ENCODE results near the gene FHL2. TPM values are rescaled to one million over a fixed set of nuclear protein-coding genes. Genes with fewer than 3 reads are reported as not detected.

The FHL2 gene
- total and polyA plus RNA-seq, 2 donors (not counting 3 experiments of a cell fraction or from before 2014, with no cell fraction given), result 197 to 491 TPM

DNA sequence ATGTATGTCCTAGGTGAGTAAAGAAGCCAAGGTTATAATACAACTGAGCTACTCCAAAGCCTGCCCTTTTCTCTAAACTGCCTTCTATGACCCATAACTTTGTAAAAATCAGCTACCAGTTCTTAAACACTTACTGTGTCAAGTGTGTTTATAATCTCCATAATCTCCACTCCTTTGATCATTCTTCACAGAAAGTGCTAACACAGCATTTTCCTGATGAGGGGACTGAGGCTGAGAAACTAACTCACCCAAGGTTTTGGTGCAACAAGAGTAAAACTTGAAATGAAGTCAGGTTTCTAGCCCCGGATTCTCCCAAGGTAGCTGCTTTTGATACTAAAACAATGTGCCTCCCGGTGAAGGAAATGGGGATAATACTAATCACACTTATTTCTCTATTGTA lies 63.4 kb downstream of the FHL2 start:
- no TSS peak for BruUV-seq (replicated peaks)
- POLR2A ChIA-PET, result no interaction called here
- Histone ChIP-seq H3K27ac (ENCODE audit: insufficient read depth, low read depth, low read length) (no peak overlapping the region), H3K4me3 (replicated peaks in 1 of 3; ENCODE audit: insufficient read depth in 1 of 3, low read depth in 1 of 3, low read length in 3 of 3) (no peak overlapping the region), H3K36me3 (ENCODE audit: control insufficient read depth in 2 of 2, extremely low read depth in 1 of 2, insufficient read depth in 2 of 2, low read length in 2 of 2) (peaks cover 2% of the 10 kb centered on the region in 2 experiments), H3K27me3 (ENCODE audit: control insufficient read depth in 2 of 2, insufficient read depth in 2 of 2, low read length in 2 of 2) (no peaks in the 10 kb centered on the region), H3K4me1 (ENCODE audit: control insufficient read depth, extremely low read depth, insufficient read depth, low read length) (peaks cover 22% of the 10 kb centered on the region), H3K9me1 (replicated peaks; ENCODE audit: control insufficient read depth, extremely low read depth, insufficient read depth, low read length) (no peaks in the 10 kb centered on the region), H3K79me2 (ENCODE audit: control insufficient read depth, insufficient read depth, low read length) (peaks cover 31% of the 10 kb centered on the region), H3K9ac (replicated peaks; ENCODE audit: extremely low read depth, insufficient read depth, low read length) (no peak overlapping the region), H2AFZ (ENCODE audit: low read depth, low read length) (no peak overlapping the region), H3K9me3 (replicated peaks; ENCODE audit: control insufficient read depth, insufficient read depth, low read length) (no peaks in the 10 kb centered on the region), H4K20me1 (replicated peaks; ENCODE audit: control insufficient read depth, extremely low read depth, insufficient read depth, low read length) (no peaks in the 10 kb centered on the region), H3K4me2 (ENCODE audit: insufficient read depth, low read length) (no peak overlapping the region)
- dilution Hi-C loops (cut with MboI; ENCODE audit: extremely low pct_ligation_motif_present, low sequenced_read_pairs) (no loop called here), intact Hi-C loops (cut with micrococcal nuclease) (no loop called here)
- FAIRE-seq, result no peak
- DNase-seq (ENCODE audit: low read depth, low spot score), result no peak
- TF ChIP-seq POLR2AphosphoS5 (IDR thresholded peaks at IDR 0.05; ENCODE audit: insufficient read depth, low read depth, low read length) (no peak), FOS (IDR thresholded peaks at IDR 0.05; ENCODE audit: borderline replicate concordance, insufficient read depth, low read length) (no peak), EZH2 (IDR thresholded peaks at IDR 0.05; ENCODE audit: borderline replicate concordance, low read depth, low read length, severe bottlenecking) (no peak), JUN (IDR thresholded peaks at IDR 0.05; ENCODE audit: borderline replicate concordance, insufficient read depth, insufficient read length, low read depth) (no peak), GATA2 (IDR thresholded peaks at IDR 0.05; ENCODE audit: insufficient read depth, insufficient read length, low read depth, low read length) (no peak), POLR2A (IDR thresholded peaks at IDR 0.05; ENCODE audit: low read depth, low read length) (no peak), MYC (IDR thresholded peaks at IDR 0.05; ENCODE audit: low read depth, low read length) (no peak)
- TF ChIP-seq, protein P1, sequence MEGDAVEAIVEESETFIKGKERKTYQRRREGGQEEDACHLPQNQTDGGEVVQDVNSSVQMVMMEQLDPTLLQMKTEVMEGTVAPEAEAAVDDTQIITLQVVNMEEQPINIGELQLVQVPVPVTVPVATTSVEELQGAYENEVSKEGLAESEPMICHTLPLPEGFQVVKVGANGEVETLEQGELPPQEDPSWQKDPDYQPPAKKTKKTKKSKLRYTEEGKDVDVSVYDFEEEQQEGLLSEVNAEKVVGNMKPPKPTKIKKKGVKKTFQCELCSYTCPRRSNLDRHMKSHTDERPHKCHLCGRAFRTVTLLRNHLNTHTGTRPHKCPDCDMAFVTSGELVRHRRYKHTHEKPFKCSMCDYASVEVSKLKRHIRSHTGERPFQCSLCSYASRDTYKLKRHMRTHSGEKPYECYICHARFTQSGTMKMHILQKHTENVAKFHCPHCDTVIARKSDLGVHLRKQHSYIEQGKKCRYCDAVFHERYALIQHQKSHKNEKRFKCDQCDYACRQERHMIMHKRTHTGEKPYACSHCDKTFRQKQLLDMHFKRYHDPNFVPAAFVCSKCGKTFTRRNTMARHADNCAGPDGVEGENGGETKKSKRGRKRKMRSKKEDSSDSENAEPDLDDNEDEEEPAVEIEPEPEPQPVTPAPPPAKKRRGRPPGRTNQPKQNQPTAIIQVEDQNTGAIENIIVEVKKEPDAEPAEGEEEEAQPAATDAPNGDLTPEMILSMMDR (IDR thresholded peaks at IDR 0.05; ENCODE audit: extremely low read depth in 1 of 2, insufficient read depth in 1 of 2, low read depth in 1 of 2, low read length in 2 of 2), result no peak
- TF ChIP-seq, protein P2, sequence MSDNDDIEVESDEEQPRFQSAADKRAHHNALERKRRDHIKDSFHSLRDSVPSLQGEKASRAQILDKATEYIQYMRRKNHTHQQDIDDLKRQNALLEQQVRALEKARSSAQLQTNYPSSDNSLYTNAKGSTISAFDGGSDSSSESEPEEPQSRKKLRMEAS (IDR thresholded peaks at IDR 0.05; ENCODE audit: insufficient read depth, insufficient read length), result no peak
- CTCF ChIA-PET, result interaction anchor here (1.0 kb wide), 1 partner anchor 9 kb away, joined by 5 read pairs; no protein-coding TSS in a partner anchor

Measured in endothelial cell of umbilical vein (primary cell).